ENCODE results near the gene ASCC1.

Gene ASCC1

GRCh38 chr10:72085166-72085565 lies 130.9 kb downstream of the ASCC1 start:
- Histone ChIP-seq H4K20me1 (ENCODE audit: control insufficient read depth, insufficient read depth, low read depth, low read length) (no peaks in the 10 kb centered on the region), H3K27me3 (ENCODE audit: control insufficient read depth, low read length) (peaks cover 37% of the 10 kb centered on the region), H3K36me3 (ENCODE audit: control insufficient read depth, low read length) (no peaks in the 10 kb centered on the region)

DNA sequence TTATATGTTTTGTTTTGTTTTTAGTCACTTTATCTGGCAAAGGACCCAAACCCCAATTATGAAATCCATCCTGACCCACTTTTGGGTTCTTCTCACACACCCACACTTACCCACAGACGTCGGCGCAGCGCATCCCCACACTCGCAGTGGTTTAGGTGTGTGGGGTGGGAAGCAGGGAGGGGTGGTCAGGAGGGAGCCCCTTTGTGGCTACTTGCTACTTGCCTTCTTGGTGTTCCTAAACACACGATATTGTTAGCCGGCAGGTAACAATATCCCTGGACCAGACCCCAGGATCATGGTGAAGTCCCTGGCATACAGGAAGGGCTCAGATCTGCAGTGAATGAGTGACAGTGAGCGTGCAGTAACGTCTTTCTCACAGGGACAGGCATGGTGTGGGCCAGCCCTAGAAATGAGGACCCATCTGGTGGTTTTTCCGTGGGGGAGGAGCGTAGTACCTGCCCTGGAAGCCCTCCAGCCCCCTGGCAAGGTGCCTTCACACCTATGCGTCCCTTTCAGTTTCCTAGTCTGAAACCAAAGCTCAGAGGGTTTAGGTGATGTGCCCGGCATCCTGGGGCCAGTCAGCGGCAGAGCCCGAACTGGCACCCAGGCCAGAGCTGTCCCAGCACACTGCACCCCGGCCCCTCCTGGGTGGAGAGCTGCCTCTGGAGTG lies 132.2 kb downstream of the ASCC1 start:
- Histone ChIP-seq H3K9me3 (ENCODE audit: control insufficient read depth, insufficient read depth, low read length) (no peaks in the 10 kb centered on the region), H3K36me3 (ENCODE audit: control insufficient read depth, low read length) (no peaks in the 10 kb centered on the region), H3F3A (ENCODE audit: control insufficient read depth, insufficient read depth) (no peaks in the 10 kb centered on the region), H3K9me2 (replicated peaks; ENCODE audit: control insufficient read depth, low read length) (no peaks in the 10 kb centered on the region), H3K4me2 (ENCODE audit: low read length) (no peak overlapping the region), H4K20me1 (ENCODE audit: control insufficient read depth, insufficient read depth, low read depth, low read length) (no peaks in the 10 kb centered on the region), H3K27me3 (ENCODE audit: control insufficient read depth, low read length) (peaks cover 25% of the 10 kb centered on the region), H3K79me2 (ENCODE audit: control insufficient read depth, low read length) (no peaks in the 10 kb centered on the region), H3K4me1 (ENCODE audit: control insufficient read depth, low read length) (peaks cover 30% of the 10 kb centered on the region), H3K27ac (ENCODE audit: low read depth, low read length) (no peak overlapping the region), H3K4me3 (ENCODE audit: low read length) (no peak overlapping the region)
- TF ChIP-seq EZH2phosphoT487 (IDR thresholded peaks at IDR 0.05; ENCODE audit: borderline replicate concordance, low read length) = no peak
- TF ChIP-seq, protein P1, sequence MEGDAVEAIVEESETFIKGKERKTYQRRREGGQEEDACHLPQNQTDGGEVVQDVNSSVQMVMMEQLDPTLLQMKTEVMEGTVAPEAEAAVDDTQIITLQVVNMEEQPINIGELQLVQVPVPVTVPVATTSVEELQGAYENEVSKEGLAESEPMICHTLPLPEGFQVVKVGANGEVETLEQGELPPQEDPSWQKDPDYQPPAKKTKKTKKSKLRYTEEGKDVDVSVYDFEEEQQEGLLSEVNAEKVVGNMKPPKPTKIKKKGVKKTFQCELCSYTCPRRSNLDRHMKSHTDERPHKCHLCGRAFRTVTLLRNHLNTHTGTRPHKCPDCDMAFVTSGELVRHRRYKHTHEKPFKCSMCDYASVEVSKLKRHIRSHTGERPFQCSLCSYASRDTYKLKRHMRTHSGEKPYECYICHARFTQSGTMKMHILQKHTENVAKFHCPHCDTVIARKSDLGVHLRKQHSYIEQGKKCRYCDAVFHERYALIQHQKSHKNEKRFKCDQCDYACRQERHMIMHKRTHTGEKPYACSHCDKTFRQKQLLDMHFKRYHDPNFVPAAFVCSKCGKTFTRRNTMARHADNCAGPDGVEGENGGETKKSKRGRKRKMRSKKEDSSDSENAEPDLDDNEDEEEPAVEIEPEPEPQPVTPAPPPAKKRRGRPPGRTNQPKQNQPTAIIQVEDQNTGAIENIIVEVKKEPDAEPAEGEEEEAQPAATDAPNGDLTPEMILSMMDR (IDR thresholded peaks at IDR 0.05; ENCODE audit: low read depth, low read length, poor library complexity, severe bottlenecking) = no peak

More at GRCh38 chr10:72085166-72085565, 130.9 kb downstream of the ASCC1 start:
- no peaks in the 10 kb centered on the region for H3K79me2 ChIP-seq (ENCODE audit: control insufficient read depth, low read length)
- TF ChIP-seq EZH2phosphoT487 (IDR thresholded peaks at IDR 0.05; ENCODE audit: borderline replicate concordance, low read length) = no peak
- TF ChIP-seq, protein P1 (IDR thresholded peaks at IDR 0.05; ENCODE audit: low read depth, low read length, poor library complexity, severe bottlenecking) = no peak
- no peak overlapping the region for H3K27ac ChIP-seq (ENCODE audit: low read depth, low read length)
- peaks cover 17% of the 10 kb centered on the region for H3K4me1 ChIP-seq (ENCODE audit: control insufficient read depth, low read length)
- H3K4me2 ChIP-seq (ENCODE audit: low read length) = no peak overlapping the region
- H3F3A ChIP-seq (ENCODE audit: control insufficient read depth, insufficient read depth) = no peaks in the 10 kb centered on the region
- H3K9me3 ChIP-seq (ENCODE audit: control insufficient read depth, insufficient read depth, low read length) = no peaks in the 10 kb centered on the region
- H3K9me2 ChIP-seq (replicated peaks; ENCODE audit: control insufficient read depth, low read length) = no peaks in the 10 kb centered on the region
- no peak overlapping the region for H3K4me3 ChIP-seq (ENCODE audit: low read length)

- TF ChIP-seq EZH2phosphoT487 (IDR thresholded peaks at IDR 0.05; ENCODE audit: borderline replicate concordance, low read length) = no peak
- TF ChIP-seq, protein P1 (IDR thresholded peaks at IDR 0.05; ENCODE audit: low read depth, low read length, poor library complexity, severe bottlenecking) = no peak
- H4K20me1 ChIP-seq (ENCODE audit: control insufficient read depth, insufficient read depth, low read depth, low read length) = no peaks in the 10 kb centered on the region
- H3F3A ChIP-seq (ENCODE audit: control insufficient read depth, insufficient read depth) = no peaks in the 10 kb centered on the region
- no peak overlapping the region for H3K4me3 ChIP-seq (ENCODE audit: low read length)
- no peak overlapping the region for H3K4me2 ChIP-seq (ENCODE audit: low read length)
- H3K9me2 ChIP-seq (replicated peaks; ENCODE audit: control insufficient read depth, low read length) = no peaks in the 10 kb centered on the region
- peaks cover 32% of the 10 kb centered on the region for H3K4me1 ChIP-seq (ENCODE audit: control insufficient read depth, low read length)
- no peaks in the 10 kb centered on the region for H3K9me3 ChIP-seq (ENCODE audit: control insufficient read depth, insufficient read depth, low read length)
- no peak overlapping the region for H3K27ac ChIP-seq (ENCODE audit: low read depth, low read length)
- no peaks in the 10 kb centered on the region for H3K79me2 ChIP-seq (ENCODE audit: control insufficient read depth, low read length)
- H3K27me3 ChIP-seq (ENCODE audit: control insufficient read depth, low read length) = peaks cover 17% of the 10 kb centered on the region
- H3K36me3 ChIP-seq (ENCODE audit: control insufficient read depth, low read length) = no peaks in the 10 kb centered on the region
Measured at GRCh38 chr10:72082856-72083789, 133.0 kb downstream of the ASCC1 start.
